Hepatocyte (in vitro differentiated cells): ENCODE data around the gene HRK. TPM values are rescaled to one million over a fixed set of nuclear protein-coding genes. Genes with fewer than 3 reads are reported as not detected.
A peak's percentile ranks its signal among the peaks of the same experiment; 100 is the strongest.

ENCODE experiments used
- DNase-seq: peaks from one replicate; pipeline ENCODE4 v3.0.0-alpha.2; 2016; ENCODE audit warnings: low spot score
- H2AFZ ChIP-seq: fragments of 200-600 bp; sonication (generic); 2 replicates; pipeline ENCODE4 v1.6.0; 2016; ENCODE audit warnings: antibody characterized with exemption, mild to moderate bottlenecking
- H3K27ac ChIP-seq: fragments of 200-600 bp; sonication (generic); 2 replicates; pipeline ENCODE4 v1.5.1; 2016; ENCODE audit warnings: mild to moderate bottlenecking
- H3K27me3 ChIP-seq: fragments of 200-600 bp; sonication (generic); 2 replicates; pipeline ENCODE4 v1.6.1; 2016
- H3K36me3 ChIP-seq: fragments of 200-600 bp; sonication (generic); replicated peaks from 2 replicates; pipeline ENCODE4 v1.5.1; 2016; ENCODE audit warnings: low read depth; ENCODE audit not compliant: insufficient read depth
- H3K4me1 ChIP-seq: fragments of 200-600 bp; sonication (generic); 2 replicates; pipeline ENCODE4 v1.5.1; 2016; ENCODE audit warnings: mild to moderate bottlenecking, moderate library complexity; ENCODE audit not compliant: insufficient read depth
- H3K4me2 ChIP-seq: fragments of 200-600 bp; sonication (generic); 2 replicates; pipeline ENCODE4 v1.6.0; 2016
- H3K4me3 ChIP-seq: fragments of 200-600 bp; sonication (generic); 2 replicates; pipeline ENCODE4 v1.5.1; 2016; ENCODE audit warnings: mild to moderate bottlenecking
- H3K79me2 ChIP-seq: fragments of 200-600 bp; sonication (generic); 2 replicates; pipeline ENCODE4 v1.6.0; 2017; ENCODE audit warnings: mild to moderate bottlenecking
- H3K9me2 ChIP-seq: fragments of 200-600 bp; sonication (generic); replicated peaks from 2 replicates; pipeline ENCODE4 v1.6.0; 2017; ENCODE audit warnings: mild to moderate bottlenecking; ENCODE audit not compliant: insufficient read depth
- H3K9me3 ChIP-seq: fragments of 200-600 bp; sonication (generic); 2 replicates; pipeline ENCODE4 v1.5.1; 2016; ENCODE audit warnings: low read depth, mild to moderate bottlenecking
- H4K20me1 ChIP-seq: fragments of 200-600 bp; sonication (generic); 2 replicates; pipeline ENCODE4 v1.6.0; 2016; ENCODE audit warnings: mild to moderate bottlenecking; ENCODE audit not compliant: insufficient read depth, poor library complexity, severe bottlenecking
- EZH2 ChIP-seq: fragments of 200-600 bp; sonication (generic); IDR thresholded peaks from 2 replicates; pipeline ENCODE4 v1.6.1; 2016; ENCODE audit warnings: antibody characterized with exemption, mild to moderate bottlenecking, borderline replicate concordance
- EZH2phosphoT487 ChIP-seq: fragments of 200-600 bp; sonication (generic); IDR thresholded peaks from one replicate; pipeline ENCODE4 v1.6.1; 2018; ENCODE audit warnings: antibody characterized with exemption, mild to moderate bottlenecking, low read depth, moderate library complexity; ENCODE audit not compliant: unreplicated experiment, severe bottlenecking
- WGBS: methylation state at CpG from one replicate; pipeline ENCODE4 v1.1.6; 2016; ENCODE audit warnings: low lambda C conversion rate; ENCODE audit errors: missing lambda C conversion rate; 5-methylcytosine and 5-hydroxymethylcytosine counted together
- polyA plus RNA-seq: library from polyadenylated mRNA; unstranded; fragments of >200 nt; fragmentation: Nextera tagmentation; extraction: Ambion mirVana; gene quantifications from 2 replicates; pipeline ENCODE4 v1.2.1, GENCODE V29; 2016
- total RNA-seq: library from RNA; depleted of rRNA; stranded (reverse); fragments of >200 nt; gene quantifications from 2 replicates; pipeline ENCODE4 v1.2.3, GENCODE V29; 2014
- TF ChIP-seq, protein P1 (sequence below): fragments of 200-600 bp; sonication (generic); IDR thresholded peaks from 2 replicates; pipeline ENCODE4 v1.5.1; 2016; ENCODE audit warnings: antibody characterized with exemption, mild to moderate bottlenecking; ENCODE audit not compliant: poor library complexity

The HRK gene
- total and polyA plus RNA-seq, 2 experiments from 2014 or later = 0.18 TPM; not detected in 1

GRCh38 chr12:116862167-116862566, 19.1 kb downstream of the HRK start:
- H3K27me3 ChIP-seq = peaks cover 14% of the 10 kb centered on the region
- H3K36me3 ChIP-seq = no peaks in the 10 kb centered on the region
- no peak for TF ChIP-seq EZH2
- TF ChIP-seq, protein P1, sequence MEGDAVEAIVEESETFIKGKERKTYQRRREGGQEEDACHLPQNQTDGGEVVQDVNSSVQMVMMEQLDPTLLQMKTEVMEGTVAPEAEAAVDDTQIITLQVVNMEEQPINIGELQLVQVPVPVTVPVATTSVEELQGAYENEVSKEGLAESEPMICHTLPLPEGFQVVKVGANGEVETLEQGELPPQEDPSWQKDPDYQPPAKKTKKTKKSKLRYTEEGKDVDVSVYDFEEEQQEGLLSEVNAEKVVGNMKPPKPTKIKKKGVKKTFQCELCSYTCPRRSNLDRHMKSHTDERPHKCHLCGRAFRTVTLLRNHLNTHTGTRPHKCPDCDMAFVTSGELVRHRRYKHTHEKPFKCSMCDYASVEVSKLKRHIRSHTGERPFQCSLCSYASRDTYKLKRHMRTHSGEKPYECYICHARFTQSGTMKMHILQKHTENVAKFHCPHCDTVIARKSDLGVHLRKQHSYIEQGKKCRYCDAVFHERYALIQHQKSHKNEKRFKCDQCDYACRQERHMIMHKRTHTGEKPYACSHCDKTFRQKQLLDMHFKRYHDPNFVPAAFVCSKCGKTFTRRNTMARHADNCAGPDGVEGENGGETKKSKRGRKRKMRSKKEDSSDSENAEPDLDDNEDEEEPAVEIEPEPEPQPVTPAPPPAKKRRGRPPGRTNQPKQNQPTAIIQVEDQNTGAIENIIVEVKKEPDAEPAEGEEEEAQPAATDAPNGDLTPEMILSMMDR = no peak
- no peak for TF ChIP-seq EZH2phosphoT487
- 98% methylated on average over 4 of the region's 4 CpGs for WGBS
- H3K9me3 ChIP-seq = no peaks in the 10 kb centered on the region
- no peak overlapping the region for H3K4me3 ChIP-seq
- no peak for DNase-seq
- H3K4me2 ChIP-seq = no peak overlapping the region
- no peaks in the 10 kb centered on the region for H3K4me1 ChIP-seq
- H4K20me1 ChIP-seq = no peaks in the 10 kb centered on the region
- H3K79me2 ChIP-seq = no peaks in the 10 kb centered on the region
- H3K27ac ChIP-seq = no peak overlapping the region
- no peak overlapping the region for H2AFZ ChIP-seq
- no peaks in the 10 kb centered on the region for H3K9me2 ChIP-seq

- H3K4me1 ChIP-seq = no peaks in the 10 kb centered on the region
- H2AFZ ChIP-seq = no peak overlapping the region
- H4K20me1 ChIP-seq = no peaks in the 10 kb centered on the region
- H3K9me3 ChIP-seq = no peaks in the 10 kb centered on the region
- no peak overlapping the region for H3K27ac ChIP-seq
- no peaks in the 10 kb centered on the region for H3K36me3 ChIP-seq
- TF ChIP-seq, protein P1 = no peak
- TF ChIP-seq EZH2phosphoT487 = no peak
- TF ChIP-seq EZH2 = no peak
- peaks cover 14% of the 10 kb centered on the region for H3K27me3 ChIP-seq
- 68% methylated on average over 12 of the region's 12 CpGs for WGBS
- H3K79me2 ChIP-seq = no peaks in the 10 kb centered on the region
- no peak overlapping the region for H3K4me2 ChIP-seq
- peak; percentile 49 for DNase-seq
- no peak overlapping the region for H3K4me3 ChIP-seq
- H3K9me2 ChIP-seq = no peaks in the 10 kb centered on the region
Measured at GRCh38 chr12:116861320-116861719, 19.9 kb downstream of the HRK start.

DNA sequence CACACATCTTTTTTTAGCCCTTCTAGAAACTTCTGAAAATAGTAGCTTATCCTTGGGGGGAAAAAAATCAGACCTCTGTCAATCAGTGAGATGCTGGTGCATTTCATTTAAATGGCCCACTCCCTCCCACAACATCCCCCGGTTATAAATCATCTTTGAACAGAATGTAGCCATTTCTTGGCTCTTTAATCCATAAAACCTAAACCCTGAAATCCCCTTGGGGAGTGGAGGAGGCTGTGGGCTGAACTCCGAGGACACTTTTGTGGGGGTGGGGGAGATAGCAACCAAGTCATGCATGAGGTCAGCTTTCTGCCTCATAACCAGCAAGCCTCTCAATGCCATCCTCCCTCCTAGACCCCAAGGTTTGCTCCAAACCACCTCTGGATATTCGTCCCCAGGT, 21.0 kb downstream of the HRK start:
- no peaks in the 10 kb centered on the region for H3K9me2 ChIP-seq

More for the DNA sequence above, 21.0 kb downstream of the HRK start:
- Histone ChIP-seq H3K4me2 (no peak overlapping the region), H3K27me3 (peaks cover 14% of the 10 kb centered on the region), H3K36me3 (no peaks in the 10 kb centered on the region), H3K4me3 (no peak overlapping the region), H3K27ac (no peak overlapping the region), H3K79me2 (no peaks in the 10 kb centered on the region), H3K9me3 (no peaks in the 10 kb centered on the region), H4K20me1 (no peaks in the 10 kb centered on the region), H2AFZ (no peak overlapping the region), H3K4me1 (no peaks in the 10 kb centered on the region)
- no peak for DNase-seq
- 65% methylated on average over 3 of the region's 3 CpGs for WGBS
- no peak for TF ChIP-seq EZH2phosphoT487
- TF ChIP-seq, protein P1 = no peak
- no peak for TF ChIP-seq EZH2
